ENCODE results near the gene CDH23.
A peak's percentile ranks its signal among the peaks of the same experiment; 100 is the strongest.

Gene CDH23

GRCh38 chr10:71696628-71697326, 300.1 kb downstream of the CDH23 start:
- peak; percentile 43 for DNase-seq

GRCh38 chr10:71697938-71698709, 301.4 kb downstream of the CDH23 start:
- DNase-seq = peak; percentile 42

- DNase-seq = no peak
Observed at GRCh38 chr10:71698737-71699136, 302.0 kb downstream of the CDH23 start.

- DNase-seq = no peak
Observed at GRCh38 chr10:71700731-71701368, 304.1 kb downstream of the CDH23 start.

- no peak for DNase-seq
Observed at GRCh38 chr10:71701496-71702132, 304.9 kb downstream of the CDH23 start.

GRCh38 chr10:71703577-71703976, 306.9 kb downstream of the CDH23 start:
- no peak for DNase-seq

GRCh38 chr10:71704816-71705215, 308.1 kb downstream of the CDH23 start:
- DNase-seq = no peak

GRCh38 chr10:71705582-71705981, 308.9 kb downstream of the CDH23 start:
- no peak for DNase-seq

GRCh38 chr10:71706216-71707121, 309.7 kb downstream of the CDH23 start:
- no peak for DNase-seq

GRCh38 chr10:71707240-71707789, 310.6 kb downstream of the CDH23 start:
- DNase-seq = no peak

GRCh38 chr10:71708301-71708703, 311.6 kb downstream of the CDH23 start:
- peak; percentile 54 for DNase-seq

GRCh38 chr10:71708897-71709882, 312.5 kb downstream of the CDH23 start:
- no peak for DNase-seq

GRCh38 chr10:71710519-71710918, 313.8 kb downstream of the CDH23 start:
- DNase-seq = no peak

GRCh38 chr10:71711052-71711623, 314.4 kb downstream of the CDH23 start:
- no peak for DNase-seq

- no peak for DNase-seq
Observed at GRCh38 chr10:71712170-71712569, 315.4 kb downstream of the CDH23 start.

- peak; percentile 45 for DNase-seq
Observed at GRCh38 chr10:71712572-71713134, 315.9 kb downstream of the CDH23 start.

- peak; percentile 35 for DNase-seq
Observed at GRCh38 chr10:71713135-71714030, 316.7 kb downstream of the CDH23 start.

GRCh38 chr10:71714031-71714410, 317.3 kb downstream of the CDH23 start:
- DNase-seq = no peak

- DNase-seq = no peak
Observed at GRCh38 chr10:71714592-71714991, 317.9 kb downstream of the CDH23 start.
